ENCODE measurements around the gene HELZ2. TPM values are rescaled to one million over a fixed set of nuclear protein-coding genes. Genes with fewer than 3 reads are reported as not detected.

HELZ2 gene
- total RNA-seq, 1 experiment from 2014 or later: 35.2 TPM

- Histone ChIP-seq H3K9me3 (no peaks in the 10 kb centered on the region), H3K4me1 (no peaks in the 10 kb centered on the region), H3K36me3 (ENCODE audit: control insufficient read depth, insufficient read depth, low read length) (peaks cover 1% of the 10 kb centered on the region; the same call in 1 of the 2 replicates), H3K27me3 (replicated peaks; ENCODE audit: control insufficient read depth, insufficient read depth, low read length) (no peaks in the 10 kb centered on the region), H3K4me3 (ENCODE audit: low read depth, low read length) (no peak overlapping the region)
- no peak for TF ChIP-seq CTCF (IDR thresholded peaks at IDR 0.05; ENCODE audit: insufficient read depth in 1 of 2, low read depth in 1 of 2, low read length in 1 of 2, severe bottlenecking in 1 of 2, unreplicated experiment in 1 of 2)
- intact Hi-C loops (cut with micrococcal nuclease; ENCODE audit: unreplicated experiment): no loop called here
- Mint-ChIP-seq H3K27ac (ENCODE audit: unreplicated experiment) (no peak overlapping the region), H3K27me3 (ENCODE audit: insufficient read depth, unreplicated experiment) (no peaks in the 10 kb centered on the region), H3K4me1 (ENCODE audit: low read depth, unreplicated experiment) (no peaks in the 10 kb centered on the region), H3K4me3 (ENCODE audit: unreplicated experiment) (no peak overlapping the region), H3K9me3 (ENCODE audit: unreplicated experiment) (no peaks in the 10 kb centered on the region), H3K36me3 (ENCODE audit: insufficient read depth, unreplicated experiment) (peaks cover 13% of the 10 kb centered on the region)
- ChIA-PET CTCF (interaction anchor here (1.2 kb wide), 1 partner anchor 13 kb away, joined by 3 read pairs; no protein-coding TSS in a partner anchor), POLR2A (no interaction called here)
- BruUV-seq (replicated peaks): no TSS peak
- no peak for DNase-seq
Measured at GRCh38 chr20:63589261-63590217, 15.5 kb upstream of the HELZ2 start.

- no TSS peak for BruUV-seq (replicated peaks)
- no peak overlapping the region for H3K4me3 ChIP-seq (ENCODE audit: low read depth, low read length)
- DNase-seq: peak in 1 of 2 experiments; percentile 48
- TF ChIP-seq CTCF (IDR thresholded peaks at IDR 0.05; ENCODE audit: insufficient read depth in 1 of 2, low read depth in 1 of 2, low read length in 1 of 2, severe bottlenecking in 1 of 2, unreplicated experiment in 1 of 2): no peak
- no peaks in the 10 kb centered on the region for H3K4me1 ChIP-seq
- no peaks in the 10 kb centered on the region for H3K9me3 ChIP-seq
- Mint-ChIP-seq H3K4me3 (ENCODE audit: unreplicated experiment) (no peak overlapping the region), H3K27me3 (ENCODE audit: insufficient read depth, unreplicated experiment) (no peaks in the 10 kb centered on the region), H3K36me3 (ENCODE audit: insufficient read depth, unreplicated experiment) (peaks cover 13% of the 10 kb centered on the region), H3K4me1 (ENCODE audit: low read depth, unreplicated experiment) (no peaks in the 10 kb centered on the region), H3K27ac (ENCODE audit: unreplicated experiment) (no peak overlapping the region), H3K9me3 (ENCODE audit: unreplicated experiment) (no peaks in the 10 kb centered on the region)
- H3K27me3 ChIP-seq (replicated peaks; ENCODE audit: control insufficient read depth, insufficient read depth, low read length): no peaks in the 10 kb centered on the region
- ChIA-PET POLR2A (interaction anchor here (0.8 kb wide), 1 partner anchor 276 kb away, joined by 3 read pairs; the partner anchor contains the start of gene TPD52L2), CTCF (interaction anchor here (1.2 kb wide), 1 partner anchor 14 kb away, joined by 3 read pairs; no protein-coding TSS in a partner anchor)
- H3K36me3 ChIP-seq (ENCODE audit: control insufficient read depth, insufficient read depth, low read length): peaks cover 1% of the 10 kb centered on the region; the same call in 1 of the 2 replicates
- intact Hi-C loops (cut with micrococcal nuclease; ENCODE audit: unreplicated experiment): no loop called here
Measured at GRCh38 chr20:63588641-63589041, 14.6 kb upstream of the HELZ2 start.

GRCh38 chr20:63587776-63588591, 13.9 kb upstream of the HELZ2 start:
- no peaks in the 10 kb centered on the region for H3K27me3 ChIP-seq (replicated peaks; ENCODE audit: control insufficient read depth, insufficient read depth, low read length)
- intact Hi-C loops (cut with micrococcal nuclease; ENCODE audit: unreplicated experiment): no loop called here
- ChIA-PET POLR2A (interaction anchor here (0.8 kb wide), 1 partner anchor 277 kb away, joined by 3 read pairs; the partner anchor contains the start of gene TPD52L2), CTCF (no interaction called here)
- no peaks in the 10 kb centered on the region for H3K9me3 ChIP-seq
- Mint-ChIP-seq H3K36me3 (ENCODE audit: insufficient read depth, unreplicated experiment) (peaks cover 8% of the 10 kb centered on the region), H3K9me3 (ENCODE audit: unreplicated experiment) (no peaks in the 10 kb centered on the region), H3K4me1 (ENCODE audit: low read depth, unreplicated experiment) (no peaks in the 10 kb centered on the region), H3K4me3 (ENCODE audit: unreplicated experiment) (no peak overlapping the region), H3K27me3 (ENCODE audit: insufficient read depth, unreplicated experiment) (no peaks in the 10 kb centered on the region), H3K27ac (ENCODE audit: unreplicated experiment) (no peak overlapping the region)
- no peaks in the 10 kb centered on the region for H3K4me1 ChIP-seq
- peaks cover 1% of the 10 kb centered on the region; the same call in 1 of the 2 replicates for H3K36me3 ChIP-seq (ENCODE audit: control insufficient read depth, insufficient read depth, low read length)
- TF ChIP-seq CTCF (IDR thresholded peaks at IDR 0.05; ENCODE audit: insufficient read depth in 1 of 2, low read depth in 1 of 2, low read length in 1 of 2, severe bottlenecking in 1 of 2, unreplicated experiment in 1 of 2): no peak
- no peak for DNase-seq
- no TSS peak for BruUV-seq (replicated peaks)
- no peak overlapping the region for H3K4me3 ChIP-seq (ENCODE audit: low read depth, low read length)
